ENCODE results near the gene CRYAA.
"Not testable (repeated sequence)": the region's sequence is repeated elsewhere in the genome, so short reads cannot be mapped to it uniquely, and the experiment has no call there.

Gene CRYAA

GRCh38 chr21:43168708-43169107 is at the start of gene CRYAA:
TSS of gene CRYAA (plus strand) at chr21:43169008. CDS start at chr21:43169100, 92 bp downstream.
- DNase-seq, result not testable (repeated sequence)

- not testable (repeated sequence) for DNase-seq
Observed at GRCh38 chr21:43130094-43130493, 38.7 kb upstream of the CRYAA start.

GRCh38 chr21:43134520-43134919 is 34.3 kb upstream of the CRYAA start:
- not testable (repeated sequence) for DNase-seq

- not testable (repeated sequence) for DNase-seq
Observed at GRCh38 chr21:43138944-43139343, 29.9 kb upstream of the CRYAA start.

- DNase-seq, result not testable (repeated sequence)
Observed at GRCh38 chr21:43141407-43141806, 27.4 kb upstream of the CRYAA start.

GRCh38 chr21:43146637-43147036 is 22.2 kb upstream of the CRYAA start:
- DNase-seq, result not testable (repeated sequence)

GRCh38 chr21:43147999-43148398 is 20.8 kb upstream of the CRYAA start:
- not testable (repeated sequence) for DNase-seq

GRCh38 chr21:43149344-43149743 is 19.5 kb upstream of the CRYAA start:
- DNase-seq, result not testable (repeated sequence)

GRCh38 chr21:43153601-43154000 is 15.2 kb upstream of the CRYAA start:
- not testable (repeated sequence) for DNase-seq

GRCh38 chr21:43159279-43160175 is 9.3 kb upstream of the CRYAA start:
- not testable (repeated sequence) for DNase-seq

GRCh38 chr21:43161826-43162707 is 6.7 kb upstream of the CRYAA start:
- DNase-seq, result not testable (repeated sequence)

- DNase-seq, result not testable (repeated sequence)
Observed at GRCh38 chr21:43162708-43163205, 6.1 kb upstream of the CRYAA start.

- not testable (repeated sequence) for DNase-seq
Observed at GRCh38 chr21:43164823-43165222, 4.0 kb upstream of the CRYAA start.

GRCh38 chr21:43165734-43166133 is 3.1 kb upstream of the CRYAA start:
- not testable (repeated sequence) for DNase-seq

- DNase-seq, result not testable (repeated sequence)
Observed at GRCh38 chr21:43169230-43169886, 550 bp downstream of the CRYAA start.

- not testable (repeated sequence) for DNase-seq
Observed at GRCh38 chr21:43169891-43170290, 1.1 kb downstream of the CRYAA start.

GRCh38 chr21:43172812-43173211 is 4.0 kb downstream of the CRYAA start:
- DNase-seq, result not testable (repeated sequence)

GRCh38 chr21:43173438-43173837 is 4.6 kb downstream of the CRYAA start:
- not testable (repeated sequence) for DNase-seq

- not testable (repeated sequence) for DNase-seq
Observed at GRCh38 chr21:43173930-43174329, 5.1 kb downstream of the CRYAA start.

- not testable (repeated sequence) for DNase-seq
Observed at GRCh38 chr21:43174998-43175397, 6.2 kb downstream of the CRYAA start.

- DNase-seq, result not testable (repeated sequence)
Observed at GRCh38 chr21:43176621-43177020, 7.8 kb downstream of the CRYAA start.

Measured in NCI-H1048 (cell line).